Measurements from ENCODE around the gene ZNF740.

The ZNF740 gene

GRCh38 chr12:53214687-53215455 lies 34.3 kb downstream of the ZNF740 start:
- no peak for DNase-seq

- DNase-seq: no peak
Measured at GRCh38 chr12:53215497-53215896, 35.0 kb downstream of the ZNF740 start.

DNA sequence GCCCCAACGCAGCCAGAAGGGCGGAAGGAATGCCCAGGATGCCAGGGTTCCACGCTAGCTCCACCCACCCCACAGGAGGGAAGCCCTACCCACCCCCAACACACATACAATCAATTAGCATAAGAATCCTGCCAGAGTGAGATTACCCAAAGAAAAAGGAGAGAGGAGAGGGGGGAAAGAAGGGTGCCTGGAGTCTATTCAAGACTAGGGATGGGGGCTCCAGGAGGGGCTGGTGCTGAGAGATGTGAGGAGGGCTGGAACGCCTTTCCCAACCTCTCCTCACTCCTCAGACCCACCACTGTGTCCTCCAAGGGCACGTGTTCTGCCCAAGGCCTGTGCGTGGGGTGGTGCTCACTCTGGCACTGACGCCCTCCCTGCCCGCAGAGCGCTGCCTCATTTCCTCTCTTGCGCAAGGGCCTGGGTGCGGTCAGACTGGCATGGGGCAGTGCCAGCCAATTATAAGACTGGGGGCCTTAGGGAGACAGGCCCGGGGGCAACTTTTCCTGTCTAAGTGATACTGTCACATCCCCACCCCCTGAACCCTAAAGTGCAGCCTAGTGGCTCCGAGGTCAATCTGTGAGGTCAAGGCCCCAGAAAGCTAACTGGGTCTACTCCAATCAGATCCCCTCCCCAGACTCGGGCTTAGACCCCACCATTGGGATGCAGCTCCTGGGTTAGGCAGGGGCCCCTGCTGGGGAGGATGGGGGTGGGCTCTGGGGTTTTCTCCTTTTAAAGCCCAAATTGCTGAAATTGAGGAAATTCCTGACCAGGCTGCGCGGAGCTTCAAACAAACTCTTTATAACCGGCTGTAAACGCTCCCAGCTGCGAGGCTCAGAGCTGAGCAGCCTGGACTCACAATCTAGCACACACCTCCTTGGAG lies 36.8 kb downstream of the ZNF740 start:
- DNase-seq: no peak

GRCh38 chr12:53217931-53218307 lies 37.4 kb downstream of the ZNF740 start:
- no peak for DNase-seq

DNA sequence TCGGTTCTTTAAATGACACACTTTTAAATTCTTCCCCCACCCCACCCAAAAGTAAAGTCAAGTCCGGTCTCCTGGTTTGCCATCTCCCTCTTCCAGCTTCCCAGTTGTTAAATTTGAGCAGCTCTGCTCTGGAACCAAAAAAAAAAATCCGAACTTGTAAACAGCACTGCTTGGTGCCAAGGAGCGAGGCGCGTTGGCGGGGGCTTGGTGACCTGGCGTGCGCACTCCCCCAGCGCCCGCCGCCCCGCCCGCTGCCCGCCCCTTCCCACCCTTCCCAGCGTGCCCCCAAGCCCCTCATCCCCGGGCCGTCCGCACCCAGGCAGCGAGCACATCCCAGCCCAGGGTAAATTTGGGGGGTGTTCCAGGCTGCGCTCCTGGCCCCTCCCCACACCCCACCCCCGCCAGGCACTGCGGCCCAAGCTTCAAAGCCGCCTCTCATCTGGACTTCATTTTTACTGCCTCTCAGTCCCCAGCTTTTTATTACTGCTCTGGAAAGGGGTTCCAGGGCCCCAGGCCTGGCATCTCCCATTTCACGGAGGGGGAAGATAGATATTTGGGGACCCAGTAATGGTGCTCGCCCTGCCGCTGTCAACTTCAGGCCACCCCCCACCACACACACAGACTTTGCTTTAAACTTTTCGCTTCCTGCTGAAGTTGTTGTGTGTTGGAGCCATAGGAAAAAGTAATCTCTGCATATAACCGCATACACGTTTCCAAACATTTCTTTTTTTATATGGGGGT lies 38.2 kb downstream of the ZNF740 start:
- no peak for DNase-seq

- peak; percentile 54 to 63 for DNase-seq
Measured at GRCh38 chr12:53219292-53219955, 38.9 kb downstream of the ZNF740 start.

- peak; percentile 69 to 70 for DNase-seq
Measured at GRCh38 chr12:53219956-53220693, 39.6 kb downstream of the ZNF740 start.

GRCh38 chr12:53220694-53221202 lies 40.2 kb downstream of the ZNF740 start:
- peak; percentile 59 to 63 for DNase-seq

DNA sequence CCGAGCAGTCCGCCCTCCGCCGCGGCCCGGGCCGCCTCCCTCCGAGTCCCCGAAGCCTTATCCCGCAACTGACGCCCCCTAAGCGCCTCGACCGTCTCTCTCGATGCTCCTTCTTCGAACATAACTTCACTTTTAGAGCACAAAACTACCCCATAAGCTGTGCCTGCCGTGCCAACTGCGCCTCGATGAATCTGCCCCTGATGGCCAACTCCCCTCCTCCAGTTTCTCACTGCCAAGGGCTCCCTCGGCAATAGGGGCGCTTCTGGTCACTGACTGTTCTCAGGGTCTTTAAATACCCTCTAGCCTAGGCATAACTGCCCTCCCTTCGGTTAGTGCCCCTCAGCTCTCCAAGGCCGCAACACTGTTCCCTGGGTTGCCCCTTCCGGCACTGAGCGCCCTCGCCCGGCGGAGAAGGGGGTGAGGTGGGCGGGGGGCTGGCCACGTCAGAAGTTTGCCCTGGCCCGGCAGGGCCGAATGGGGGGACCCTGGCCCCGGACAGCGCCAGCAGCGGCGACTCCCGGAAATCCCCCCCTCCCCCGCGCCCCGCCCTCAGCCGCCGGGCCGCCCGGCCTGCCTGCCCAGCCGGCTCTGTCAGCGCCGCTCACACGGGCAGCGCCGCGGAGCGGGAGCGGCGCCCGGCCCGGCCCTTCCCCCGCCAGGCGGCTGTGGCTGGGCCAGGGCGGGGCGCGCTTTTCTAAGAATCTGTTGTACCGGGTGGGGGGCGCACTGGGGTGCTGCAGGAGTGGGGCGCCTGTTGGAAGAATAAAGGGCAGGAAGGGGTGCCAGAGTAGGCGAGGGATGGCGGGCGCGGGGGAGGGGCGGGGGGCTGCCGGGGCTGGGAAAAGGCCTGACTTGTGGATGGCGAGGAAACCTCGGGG lies 40.9 kb downstream of the ZNF740 start:
- no peak for DNase-seq

DNA sequence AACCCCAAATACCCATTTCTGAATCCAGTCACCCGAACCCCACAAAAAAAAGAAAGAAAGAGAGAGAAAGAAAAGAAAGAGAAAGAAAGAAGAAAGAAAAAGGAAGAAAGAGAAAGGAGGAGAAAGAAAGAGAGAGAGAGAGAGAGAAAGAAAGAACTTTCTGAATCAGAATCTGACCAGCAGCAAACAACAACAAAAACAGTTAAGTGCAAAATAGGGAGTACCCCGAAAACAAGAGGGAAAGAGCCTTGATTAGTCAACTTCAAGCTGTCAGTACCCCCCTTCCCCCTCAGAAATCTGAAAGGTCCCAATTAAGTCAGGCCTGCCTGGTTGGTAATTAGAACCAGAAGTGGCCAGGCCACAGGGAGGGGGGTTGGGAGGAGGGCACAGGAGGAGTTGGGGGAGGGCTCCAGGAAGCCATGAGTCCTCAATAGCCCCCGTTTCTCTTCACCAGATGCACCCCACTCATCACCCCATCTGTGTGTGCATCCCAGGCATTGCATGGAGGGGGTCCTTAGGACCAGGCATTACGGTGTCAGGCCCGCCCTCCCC lies 41.7 kb downstream of the ZNF740 start:
- DNase-seq: no peak

GRCh38 chr12:53222806-53223261 lies 42.3 kb downstream of the ZNF740 start:
- no peak for DNase-seq

DNA sequence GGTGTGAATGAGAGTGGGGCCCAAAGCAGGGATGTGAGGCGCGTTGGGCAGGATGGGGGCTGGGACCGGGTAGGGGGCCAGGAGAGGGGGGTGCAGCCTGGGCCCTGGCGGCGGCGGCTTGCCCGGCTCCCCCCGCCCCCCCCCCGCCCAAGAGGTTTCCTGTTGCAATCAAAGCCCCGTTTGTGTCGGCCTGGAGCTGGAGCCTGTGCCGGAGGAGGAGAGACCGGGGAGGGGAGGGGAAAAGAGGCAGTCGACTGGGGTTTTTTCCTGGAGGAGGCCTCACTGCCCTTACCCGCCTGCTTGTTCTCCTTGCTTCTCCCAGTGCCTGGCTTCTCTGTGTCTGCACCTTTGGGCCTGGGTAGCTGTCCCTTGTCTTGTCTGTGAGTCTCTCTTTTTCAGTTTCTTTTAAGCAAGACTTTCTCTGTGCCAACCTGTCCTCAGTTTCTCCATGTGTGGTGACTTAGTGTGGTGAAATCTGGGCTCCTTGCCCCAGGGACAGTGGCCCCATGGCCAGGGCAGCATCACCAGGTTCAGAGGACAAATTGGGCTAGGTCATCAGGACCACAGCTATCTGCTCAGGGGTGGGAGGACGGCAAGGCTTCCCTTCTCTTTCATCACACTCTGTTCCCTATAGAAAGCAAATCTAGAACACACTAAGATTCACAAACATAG lies 43.0 kb downstream of the ZNF740 start:
- DNase-seq: no peak

DNA sequence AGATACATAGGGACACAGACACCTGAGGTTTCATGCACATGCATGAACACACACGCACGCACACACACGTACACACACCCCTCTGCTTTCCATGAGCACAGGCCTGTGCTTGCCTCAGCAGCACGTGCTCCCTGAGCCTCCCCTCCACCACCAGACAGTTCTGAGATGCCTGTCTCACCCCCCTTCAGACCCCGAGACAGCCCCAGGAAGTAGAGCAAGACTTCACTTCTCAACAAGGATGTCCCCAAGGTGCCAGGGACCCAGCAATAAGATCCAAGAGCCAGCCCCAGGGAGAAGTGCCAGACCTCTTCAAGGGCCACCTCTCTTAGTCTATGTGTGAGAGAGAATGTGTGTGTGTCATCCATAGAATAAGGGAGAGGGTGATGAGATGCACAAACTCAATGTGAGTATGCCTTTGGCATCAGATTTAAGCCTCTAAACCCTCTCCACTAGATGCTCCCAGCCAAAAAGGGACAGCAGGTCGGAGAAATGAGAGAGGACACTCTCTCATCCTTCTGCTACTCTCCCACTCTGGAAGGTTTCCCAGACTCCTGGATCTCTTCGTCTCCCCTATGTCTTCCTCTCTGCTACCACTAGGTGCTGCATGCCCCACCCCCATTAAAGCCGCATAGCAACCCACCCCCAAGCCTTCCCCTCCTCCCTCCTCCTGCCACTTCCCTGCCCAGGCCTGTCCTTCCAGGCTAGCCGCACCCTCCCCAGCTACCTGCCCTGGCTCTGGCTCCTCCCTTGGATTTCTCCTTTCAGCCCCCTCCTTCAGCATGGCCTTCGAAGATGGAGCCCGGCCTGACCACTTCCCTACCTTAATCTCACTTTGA lies 43.8 kb downstream of the ZNF740 start:
- DNase-seq: no peak

DNA sequence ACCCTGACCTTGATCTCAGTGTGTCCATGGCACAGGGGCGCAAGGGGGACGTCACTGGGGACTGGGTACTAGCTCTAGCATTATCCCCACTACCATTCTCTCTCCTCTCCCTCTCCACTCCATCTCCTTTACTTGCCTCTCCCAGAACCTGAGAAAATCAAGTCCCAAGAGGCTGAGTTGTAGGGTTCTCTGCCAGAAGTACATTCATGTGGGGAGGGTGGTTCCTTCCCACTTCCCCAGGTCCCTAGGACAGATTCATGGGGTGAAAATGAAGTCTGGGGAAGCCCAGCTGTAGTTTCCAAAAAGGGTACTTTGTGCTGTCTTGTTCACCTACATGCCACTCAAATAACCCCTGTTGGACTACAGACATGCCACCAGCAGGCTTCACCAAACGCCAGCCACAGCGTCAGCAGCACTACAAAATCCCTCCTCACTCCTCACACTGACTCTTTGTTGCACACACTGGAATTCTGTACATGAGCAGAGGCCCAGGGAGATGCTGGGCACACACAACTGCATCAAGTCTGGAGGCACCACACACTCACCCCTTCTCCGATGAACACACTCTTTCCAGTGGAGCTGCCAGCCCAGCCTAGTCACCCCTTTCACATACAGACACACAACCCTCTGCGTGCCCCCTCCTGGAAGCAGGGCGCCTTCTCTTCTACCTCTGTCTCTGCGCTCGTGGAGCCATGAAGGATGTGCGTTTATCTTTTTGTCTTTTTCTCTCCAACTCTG lies 44.5 kb downstream of the ZNF740 start:
- no peak for DNase-seq

GRCh38 chr12:53225635-53226424 lies 45.3 kb downstream of the ZNF740 start:
- DNase-seq: no peak

DNA sequence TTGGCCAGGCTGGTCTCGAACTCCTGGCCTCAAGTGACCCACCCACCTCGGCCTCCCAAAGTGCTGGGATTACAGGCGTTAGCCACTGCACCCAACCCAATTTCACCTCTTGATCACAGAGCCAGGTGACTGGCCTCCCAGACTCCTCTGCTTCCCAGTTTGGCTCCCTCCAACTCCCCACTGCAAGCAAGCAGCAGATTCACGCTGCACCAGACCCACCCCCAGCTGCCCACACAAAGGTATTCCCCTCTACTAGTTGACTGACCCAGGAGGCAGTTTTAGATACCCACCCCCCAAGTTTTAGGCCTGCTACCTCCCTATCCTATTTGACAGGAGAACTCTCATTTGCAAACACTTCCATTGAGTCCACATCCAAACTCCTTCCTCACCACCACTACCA lies 46.3 kb downstream of the ZNF740 start:
- no peak for DNase-seq

DNA sequence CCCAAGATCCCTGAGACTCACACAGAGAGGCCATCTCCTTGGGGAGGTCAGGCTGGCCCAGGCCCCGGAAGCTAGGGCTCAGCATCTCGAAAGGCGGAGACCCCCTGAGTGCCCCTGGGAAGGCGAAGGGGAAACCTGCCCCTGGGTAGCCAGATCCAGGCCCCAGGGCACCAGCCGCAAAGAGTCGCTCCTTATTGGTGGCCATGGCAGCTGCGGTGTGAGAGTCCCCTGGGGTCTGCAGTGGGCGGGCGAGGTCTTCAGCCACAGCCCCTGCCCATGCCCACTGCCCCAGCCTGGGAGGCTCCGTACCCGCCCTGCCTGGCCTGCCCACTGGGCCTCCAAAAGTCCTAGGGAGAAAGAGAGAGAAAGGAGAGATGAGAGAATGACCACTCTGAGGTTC lies 46.8 kb downstream of the ZNF740 start:
- DNase-seq: no peak

Measured in activated CD4-positive, alpha-beta T cell treated with anti-CD3 and anti-CD28 coated beads, Interleukin-2, amount 50 U/mL, for 4 hours (primary cell).